BLaER1 treated with 17β-estradiol and CSF1 and Interleukin-3, amounts not matched to agents 10 nM and 100 nM (cell line): ENCODE measurements around the gene GMEB2.
"Not testable (repeated sequence)": the region's sequence is repeated elsewhere in the genome, so short reads cannot be mapped to it uniquely, and the experiment has no call there.

ENCODE experiments used
- H3K27ac ChIP-seq, 11 experiments: shearing (Covaris generic); formaldehyde crosslinking; 2 replicates each; pipeline ENCODE4 v1.8.1; 2022
- H3K27me3 ChIP-seq, 11 experiments: shearing (Covaris generic); formaldehyde crosslinking; 2 replicates each; pipeline ENCODE4 v1.8.1; 2022
- H3K36me3 ChIP-seq, 11 experiments: shearing (Covaris generic); formaldehyde crosslinking; 2 replicates each; pipeline ENCODE4 v1.8.1; 2022
- H3K4me1 ChIP-seq, 10 experiments: shearing (Covaris generic); formaldehyde crosslinking; 2 replicates each; pipeline ENCODE4 v1.8.1; 2022
- H3K4me2 ChIP-seq, 11 experiments: shearing (Covaris generic); formaldehyde crosslinking; 2 replicates each; pipeline ENCODE4 v1.8.1; 2022
- H3K4me3 ChIP-seq, 10 experiments: shearing (Covaris generic); formaldehyde crosslinking; 2 replicates each; pipeline ENCODE4 v1.8.1; 2022
- H3K9ac ChIP-seq, 11 experiments: shearing (Covaris generic); formaldehyde crosslinking; 2 replicates each; pipeline ENCODE4 v1.8.1; 2022
- H3K9me3 ChIP-seq, 11 experiments: shearing (Covaris generic); formaldehyde crosslinking; replicated peaks in 1 of 11; 2 replicates each; pipeline ENCODE4 v1.8.1; 2022
- H4K20me1 ChIP-seq, 11 experiments: shearing (Covaris generic); formaldehyde crosslinking; 2 replicates each; pipeline ENCODE4 v1.8.1; 2022
- Cebpa-rat ChIP-seq, 11 experiments: shearing (Covaris generic); IDR thresholded peaks; 2 replicates each; pipeline ENCODE4 v1.8.1; 2022

The GMEB2 gene

DNA sequence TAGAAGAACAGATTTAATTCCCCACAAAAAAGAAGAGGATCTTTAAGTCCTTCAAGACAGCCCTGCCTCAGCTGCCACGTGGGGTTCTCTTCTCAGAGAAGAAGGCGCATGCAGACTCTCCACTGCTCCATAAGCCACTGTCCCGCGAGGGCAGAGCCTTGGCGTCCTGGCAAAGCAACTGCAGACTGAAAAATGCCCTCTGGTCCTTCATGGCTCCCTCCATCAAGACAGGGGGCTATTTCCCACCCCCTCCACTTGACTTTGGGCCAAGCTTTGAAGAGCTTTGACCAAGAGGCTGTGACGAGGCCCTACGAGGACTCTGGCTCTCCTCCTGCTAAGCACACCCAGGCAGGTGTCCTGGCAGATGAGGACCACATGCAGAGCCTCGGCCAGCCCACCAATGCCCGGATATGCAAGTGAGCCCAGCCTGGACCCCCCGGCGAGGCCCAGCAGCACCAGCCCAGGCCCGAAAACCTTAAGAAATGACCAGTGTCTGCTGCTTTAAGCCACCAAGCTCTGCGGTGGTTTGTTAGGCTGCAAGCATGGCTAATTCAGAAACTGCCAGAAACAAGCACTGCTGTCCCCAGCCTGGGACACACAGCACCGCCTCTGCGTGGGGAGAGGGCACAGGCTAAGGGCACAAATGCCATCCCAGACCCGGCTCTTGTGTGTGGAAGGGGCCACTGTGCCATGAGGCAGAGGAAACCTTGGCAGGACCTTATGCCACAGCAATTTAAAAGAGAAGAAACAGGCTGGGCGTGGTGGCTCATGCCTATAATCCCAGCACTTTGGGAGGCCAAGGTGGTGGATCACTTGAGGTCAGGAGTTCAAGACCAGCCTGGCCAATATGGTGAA, 16.1 kb downstream of the GMEB2 start:
- peak overlapping the region in 6 of 11 experiments; percentile 14 to 48 (median 24); a peak in 5 of 22 replicates for H3K9ac ChIP-seq
- peaks cover 0 to 13% (median 6%) of the 10 kb centered on the region in 11 experiments; a peak in 11 of 22 replicates for H3K9me3 ChIP-seq
- peak overlapping the region in 7 of 11 experiments; percentile 13 to 66 (median 35); a peak in 9 of 22 replicates for H3K27ac ChIP-seq
- no peak for TF ChIP-seq Cebpa-rat (IDR thresholded peaks at IDR 0.05)
- no peak overlapping the region for H3K4me3 ChIP-seq
- H3K36me3 ChIP-seq = peaks cover 11 to 28% (median 20%) of the 10 kb centered on the region in 11 experiments; a peak in 18 of 22 replicates
- peaks cover 23 to 63% (median 49%) of the 10 kb centered on the region in 11 experiments; a peak in 20 of 22 replicates for H4K20me1 ChIP-seq
- H3K4me1 ChIP-seq = peaks cover 46 to 72% (median 68%) of the 10 kb centered on the region in 10 experiments
- H3K27me3 ChIP-seq = no peaks in the 10 kb centered on the region
- H3K4me2 ChIP-seq = peak overlapping the region; percentile 61 to 92 (median 83)

DNA sequence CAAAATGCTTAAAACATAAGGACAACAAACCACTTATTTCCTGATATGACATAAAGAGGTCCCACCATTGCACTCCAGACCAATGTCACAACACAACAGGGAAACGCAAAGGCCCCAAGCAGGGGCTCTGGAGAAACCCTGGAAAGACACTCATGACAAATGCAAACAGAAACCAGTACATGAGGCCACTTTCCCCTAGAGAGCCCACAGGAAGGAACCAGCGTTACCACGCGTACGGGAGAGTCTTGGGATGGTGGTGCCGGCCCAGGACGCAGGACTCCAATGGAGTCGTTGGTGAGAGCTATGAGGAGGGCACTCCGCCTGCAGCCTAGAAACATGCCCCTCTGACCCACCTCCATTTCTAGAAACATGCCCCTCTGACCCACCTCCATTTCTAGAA, 20.2 kb downstream of the GMEB2 start:
- peak overlapping the region; percentile 48 to 84 (median 67) for H3K4me2 ChIP-seq
- H4K20me1 ChIP-seq = peaks cover 26 to 70% (median 56%) of the 10 kb centered on the region in 11 experiments; a peak in 21 of 22 replicates
- peak overlapping the region in 4 of 11 experiments; percentile 1 to 43 (median 10); a peak in 4 of 22 replicates for H3K9ac ChIP-seq
- H3K27ac ChIP-seq = peak overlapping the region in 8 of 11 experiments; percentile 2 to 64 (median 53); a peak in 13 of 22 replicates
- peaks cover 30 to 58% (median 45%) of the 10 kb centered on the region in 11 experiments for H3K36me3 ChIP-seq
- no peaks in the 10 kb centered on the region for H3K27me3 ChIP-seq
- TF ChIP-seq Cebpa-rat (IDR thresholded peaks at IDR 0.05) = peak in 1 of 11 experiments; percentile 55; a peak in 4 of 22 replicates
- H3K9me3 ChIP-seq = peaks cover 0 to 6% (median 0%) of the 10 kb centered on the region in 11 experiments; a peak in 3 of 22 replicates
- peaks cover 26 to 57% (median 48%) of the 10 kb centered on the region in 10 experiments for H3K4me1 ChIP-seq
- H3K4me3 ChIP-seq = no peak overlapping the region

DNA sequence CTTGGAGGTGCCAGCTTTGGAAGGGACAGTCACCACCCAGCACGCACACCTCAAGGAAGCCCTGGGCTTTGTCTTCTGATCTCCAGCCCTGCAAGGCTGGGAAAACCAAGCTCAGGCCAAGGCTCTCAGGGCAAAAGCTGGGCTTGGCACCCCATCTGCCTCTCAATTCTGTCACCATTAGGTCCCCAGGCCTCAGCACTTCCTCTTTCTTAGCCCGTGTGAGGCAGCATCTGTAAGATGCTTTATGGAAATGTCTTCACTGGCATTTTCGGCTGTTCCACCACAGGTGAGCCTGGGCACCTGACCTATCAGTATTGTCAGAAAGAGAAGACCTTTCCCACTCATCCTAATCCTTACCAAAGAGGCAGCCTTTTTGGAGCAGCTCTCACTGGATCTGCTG, 24.6 kb downstream of the GMEB2 start:
- Histone ChIP-seq H3K36me3 (peaks cover 70 to 85% (median 75%) of the 10 kb centered on the region in 11 experiments), H3K4me2 (peak overlapping the region in 8 of 11 experiments; percentile 13 to 51 (median 40); a peak in 11 of 22 replicates), H3K4me1 (peaks cover 10 to 37% (median 31%) of the 10 kb centered on the region in 10 experiments), H3K4me3 (no peak overlapping the region), H3K27ac (no peak overlapping the region), H3K27me3 (no peaks in the 10 kb centered on the region), H4K20me1 (peaks cover 35 to 92% (median 67%) of the 10 kb centered on the region in 11 experiments; a peak in 21 of 22 replicates), H3K9me3 (peaks cover 0 to 4% (median 0%) of the 10 kb centered on the region in 11 experiments; a peak in 3 of 22 replicates), H3K9ac (no peak overlapping the region)
- TF ChIP-seq Cebpa-rat (IDR thresholded peaks at IDR 0.05) = no peak

DNA sequence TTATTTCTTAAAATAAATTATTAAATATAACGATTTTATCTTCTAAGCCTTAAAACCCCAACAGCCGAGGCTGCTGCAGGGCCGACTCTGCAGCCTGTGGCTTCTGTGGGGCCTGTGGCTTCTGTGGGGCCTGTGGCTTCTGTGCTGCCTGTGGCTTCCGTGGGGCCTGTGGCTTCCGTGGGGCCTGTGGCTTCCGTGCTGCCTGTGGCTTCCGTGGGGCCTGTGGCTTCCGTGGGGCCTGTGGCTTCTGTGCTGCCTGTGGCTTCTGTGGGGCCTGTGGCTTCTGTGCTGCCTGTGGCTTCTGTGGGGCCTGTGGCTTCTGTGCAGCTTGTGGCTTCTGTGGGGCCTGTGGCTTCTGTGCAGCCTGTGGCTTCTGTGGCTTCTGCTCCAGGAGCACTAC, 25.2 kb downstream of the GMEB2 start:
- H3K9ac ChIP-seq, H3K4me2 ChIP-seq, H3K4me3 ChIP-seq, H3K9me3 ChIP-seq, H3K27ac ChIP-seq, H3K27me3 ChIP-seq: not testable (repeated sequence)
- peaks cover 6 to 32% (median 27%) of the 10 kb centered on the region in 10 experiments for H3K4me1 ChIP-seq
- peaks cover 31 to 91% (median 67%) of the 10 kb centered on the region in 11 experiments; a peak in 21 of 22 replicates for H4K20me1 ChIP-seq
- peaks cover 73 to 90% (median 82%) of the 10 kb centered on the region in 11 experiments for H3K36me3 ChIP-seq

DNA sequence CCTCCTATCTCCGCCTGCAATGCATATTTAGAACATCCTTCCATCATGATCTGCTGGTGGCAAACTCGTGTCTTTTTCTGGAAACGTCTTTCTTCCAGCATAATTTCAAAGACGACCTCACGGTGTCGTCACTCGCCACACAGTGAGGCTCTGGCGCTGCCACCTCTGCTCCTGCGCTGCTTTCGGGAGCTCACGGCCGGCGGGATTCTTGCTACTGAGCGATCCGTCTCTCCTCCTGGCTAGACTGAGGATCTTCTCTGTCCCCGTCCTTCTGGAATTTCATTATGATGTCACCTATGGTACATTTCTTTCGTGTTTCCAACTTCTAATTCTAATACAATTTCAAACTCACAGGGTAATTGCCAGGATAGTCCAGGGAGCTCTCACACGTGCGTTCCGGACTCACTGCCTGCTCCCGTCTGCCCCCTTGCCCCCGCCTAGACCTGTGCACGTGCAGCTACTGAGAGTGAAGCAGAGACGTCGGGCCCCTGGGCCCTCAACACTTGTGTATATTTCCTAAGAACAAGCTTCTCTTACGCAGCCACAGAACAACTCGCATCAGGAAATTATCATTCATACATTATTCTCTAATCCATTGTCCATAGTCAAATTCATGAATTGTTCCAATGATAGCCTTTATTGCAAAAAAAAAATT, 27.4 kb downstream of the GMEB2 start:
- Histone ChIP-seq H3K4me3 (no peak overlapping the region), H3K4me2 (no peak overlapping the region), H3K4me1 (peaks cover 0 to 17% (median 15%) of the 10 kb centered on the region in 10 experiments; a peak in 16 of 20 replicates), H3K9me3 (peaks cover 0 to 4% (median 0%) of the 10 kb centered on the region in 11 experiments; a peak in 3 of 22 replicates), H3K36me3 (peaks cover 87 to 97% (median 93%) of the 10 kb centered on the region in 11 experiments), H3K9ac (no peak overlapping the region), H4K20me1 (peaks cover 12 to 87% (median 51%) of the 10 kb centered on the region in 11 experiments; a peak in 20 of 22 replicates), H3K27me3 (no peaks in the 10 kb centered on the region), H3K27ac (no peak overlapping the region)
- no peak for TF ChIP-seq Cebpa-rat (IDR thresholded peaks at IDR 0.05)

DNA sequence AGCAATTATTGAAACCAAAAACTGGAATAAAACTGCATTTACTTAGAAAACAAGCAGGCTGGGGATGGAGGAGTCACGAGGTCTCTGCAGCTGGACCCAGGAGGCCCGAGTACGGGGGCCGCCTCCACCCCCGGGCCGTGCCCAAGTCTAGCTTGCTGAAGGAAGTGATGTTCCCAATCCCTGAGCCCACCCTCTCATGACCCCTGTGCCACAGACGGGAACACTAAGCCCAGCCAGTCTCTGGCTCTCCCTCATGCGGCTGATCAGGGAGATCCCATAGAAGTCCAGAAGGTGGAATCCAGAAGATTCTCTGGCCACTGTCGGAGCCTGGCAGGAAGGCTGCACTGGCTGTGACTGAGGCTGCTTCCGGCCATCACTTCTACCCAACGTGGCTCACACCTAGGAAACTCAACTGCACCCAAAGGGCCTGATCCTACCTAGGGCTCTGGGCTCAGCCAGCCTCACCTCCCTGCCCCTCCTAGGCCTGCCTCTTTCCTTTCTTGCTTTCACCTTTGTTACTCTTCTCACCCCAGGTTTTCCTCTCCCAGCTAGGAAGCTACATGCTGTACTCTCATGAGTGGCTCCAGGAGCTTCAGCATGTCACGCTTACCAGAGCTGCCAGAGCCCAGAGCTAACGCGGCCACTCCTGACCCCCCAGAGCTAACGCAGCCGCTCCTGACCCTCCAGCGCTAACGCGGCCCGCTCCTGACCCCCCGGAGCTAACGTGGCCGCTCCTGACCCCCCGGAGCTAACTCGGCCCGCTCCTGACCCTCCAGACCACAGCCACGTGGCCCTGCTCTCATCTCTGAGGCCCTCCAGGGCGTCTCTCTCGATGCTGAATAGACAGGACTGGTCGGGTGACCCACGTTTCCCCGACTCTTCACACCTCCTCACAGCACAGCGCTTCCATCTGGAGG, 28.2 kb downstream of the GMEB2 start:
- H4K20me1 ChIP-seq = peaks cover 8 to 87% (median 44%) of the 10 kb centered on the region in 11 experiments; a peak in 20 of 22 replicates
- no peak overlapping the region for H3K27ac ChIP-seq
- H3K36me3 ChIP-seq = peaks cover 86 to 97% (median 93%) of the 10 kb centered on the region in 11 experiments
- H3K4me1 ChIP-seq = peaks cover 0 to 19% (median 14%) of the 10 kb centered on the region in 10 experiments; a peak in 16 of 20 replicates
- no peaks in the 10 kb centered on the region for H3K27me3 ChIP-seq
- H3K9ac ChIP-seq = no peak overlapping the region
- no peak overlapping the region for H3K4me3 ChIP-seq
- TF ChIP-seq Cebpa-rat (IDR thresholded peaks at IDR 0.05) = no peak
- no peak overlapping the region for H3K4me2 ChIP-seq
- H3K9me3 ChIP-seq = peaks cover 0 to 4% (median 0%) of the 10 kb centered on the region in 11 experiments; a peak in 3 of 22 replicates

DNA sequence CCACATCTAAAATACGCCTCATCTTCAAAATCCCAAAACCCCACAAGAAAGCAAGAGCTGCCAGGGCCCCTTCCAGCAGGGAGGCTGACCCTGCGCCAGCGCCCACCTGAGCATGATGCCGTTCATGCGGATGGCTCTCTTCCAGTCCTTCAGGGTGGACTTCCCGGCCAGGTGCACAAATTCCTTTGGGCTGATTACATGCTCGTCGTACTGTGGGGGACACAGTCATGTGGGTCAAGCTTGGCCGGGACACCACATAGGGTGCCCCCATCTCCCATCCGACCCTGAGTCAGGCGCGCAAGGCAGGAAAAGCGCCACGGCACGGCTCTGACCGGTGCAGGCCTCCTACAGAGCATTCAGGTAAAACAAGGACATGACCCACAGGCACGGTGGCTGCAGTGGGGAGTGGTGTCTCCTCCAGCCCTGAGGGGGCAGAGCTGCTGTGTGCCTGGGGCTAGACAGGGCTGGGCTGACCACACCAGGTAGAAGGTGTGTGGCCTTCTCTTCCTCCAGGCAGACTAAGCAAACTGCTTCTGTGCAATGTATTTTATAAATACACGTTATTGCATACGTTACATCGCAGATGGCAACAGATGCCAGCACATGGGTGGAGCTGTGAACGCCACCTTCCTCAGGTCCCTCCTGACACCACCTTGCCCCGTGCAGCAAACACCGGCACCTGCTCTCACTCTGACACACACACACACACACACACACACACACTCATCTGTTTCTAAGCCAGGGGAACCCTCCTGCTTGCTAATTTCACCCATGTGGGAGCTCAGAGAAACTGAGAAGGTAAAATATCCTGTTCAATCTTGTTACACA, 29.0 kb downstream of the GMEB2 start:
- Histone ChIP-seq H3K4me1 (peaks cover 0 to 10% (median 5%) of the 10 kb centered on the region in 10 experiments; a peak in 16 of 20 replicates), H3K9me3 (peaks cover 0 to 4% (median 0%) of the 10 kb centered on the region in 11 experiments; a peak in 3 of 22 replicates), H3K36me3 (peaks cover 86 to 97% (median 93%) of the 10 kb centered on the region in 11 experiments), H3K4me2 (no peak overlapping the region), H3K4me3 (no peak overlapping the region), H3K9ac (no peak overlapping the region), H3K27ac (no peak overlapping the region), H3K27me3 (no peaks in the 10 kb centered on the region), H4K20me1 (peaks cover 3 to 92% (median 43%) of the 10 kb centered on the region in 11 experiments; a peak in 19 of 22 replicates)
- no peak for TF ChIP-seq Cebpa-rat (IDR thresholded peaks at IDR 0.05)
